HCT116 (cell line): ENCODE data around the gene SLC6A3. TPM values are rescaled to one million over a fixed set of nuclear protein-coding genes. Genes with fewer than 3 reads are reported as not detected.

ENCODE experiments used
- ATAC-seq: fragments of 200-7000 bp; cut with Tn5 transposase; 2 replicates; pipeline ENCODE4 v1.9.1; 2020; ENCODE audit warnings: mild to moderate bottlenecking, moderate library complexity
- BruUV-seq: library from RNA; stranded (reverse); fragments of 400-500 nt; replicated peaks from 2 replicates; lab custom pipeline; 2021; lab: Mats Ljungman, UMichigan
- CTCF ChIA-PET: fragments of 300-600 bp; sonication (Branson Sonifier 250); formaldehyde crosslinking; loops from one replicate; lab custom pipeline; 2021; ENCODE audit warnings: antibody characterized with exemption; lab: Charles Lee
- POLR2A ChIA-PET: fragments of 300-600, 350-600 bp; sonication (Branson Sonifier 250); formaldehyde crosslinking; loops from one replicate; lab custom pipeline; 2021; ENCODE audit warnings: antibody characterized with exemption; lab: Charles Lee
- RAD21 ChIA-PET, 2 experiments: fragments of 300-600 bp; sonication (Branson Sonifier 250); formaldehyde crosslinking; loops; one replicate each; lab custom pipeline; 2023; ENCODE audit warnings: low total read pairs in 2 of 2; ENCODE audit not compliant: uncharacterized antibody in 2 of 2, unreplicated experiment in 2 of 2, low non-redundant PET in 1 of 2; lab: Charles Lee
- DNase-seq: peaks from one replicate; pipeline ENCODE4 v3.0.0-alpha.2; 2010; ENCODE audit warnings: low read depth, low spot score
- H2AFZ ChIP-seq: fragments of 200-600 bp; shearing (Covaris generic), sonication (generic); 2 replicates; pipeline ENCODE4 v1.6.1; 2017; ENCODE audit warnings: low read depth, mixed run types, mixed read lengths, antibody characterized with exemption, low read length; ENCODE audit not compliant: poor library complexity, severe bottlenecking
- H3K27ac ChIP-seq: 2 replicates; pipeline ENCODE4 v1.5.1; 2012; ENCODE audit warnings: low read depth, low read length
- H3K27me3 ChIP-seq: fragments of 200-600 bp; sonication (generic); 2 replicates; pipeline ENCODE4 v1.6.1; 2016; ENCODE audit warnings: mixed run types, low read length, mixed read lengths; ENCODE audit not compliant: insufficient read depth
- H3K36me3 ChIP-seq, 2 experiments: fragments of 200-500 bp in 1 of 2; fragments of 200-600 bp in 1 of 2; sonication (Bioruptor generic) in 1 of 2; sonication (generic) in 1 of 2; 2 replicates each; pipeline versions ENCODE4 v1.5.1 to v1.6.1; 2014 to 2016; ENCODE audit warnings: low read length in 2 of 2, inconsistent platforms in 1 of 2, mixed read lengths in 1 of 2, mixed run types in 1 of 2; ENCODE audit not compliant: insufficient read depth in 2 of 2, control insufficient read depth in 1 of 2
- H3K4me1 ChIP-seq, 2 experiments: fragments of 200-600 bp in 1 of 2; sonication (generic) in 1 of 2; 2 replicates each; pipeline versions ENCODE4 v1.5.1 to v1.6.1; 2012 to 2017; ENCODE audit warnings: low read length in 2 of 2, inconsistent platforms in 1 of 2, mild to moderate bottlenecking in 1 of 2, mixed read lengths in 1 of 2, mixed run types in 1 of 2, moderate library complexity in 1 of 2; ENCODE audit not compliant: insufficient read depth in 2 of 2, control insufficient read depth in 1 of 2
- H3K4me2 ChIP-seq: fragments of 200-600 bp; sonication (generic); 2 replicates; pipeline ENCODE4 v1.6.1; 2017; ENCODE audit warnings: mixed run types, low read length, mixed read lengths
- H3K4me3 ChIP-seq, 2 experiments: fragments of 200-600 bp in 1 of 2; sonication (generic) in 1 of 2; replicated peaks in 1 of 2; 2 replicates each; pipeline ENCODE4 v1.5.1; 2011 to 2016; ENCODE audit warnings: low read length in 2 of 2, control low read depth in 1 of 2, low read depth in 1 of 2, mild to moderate bottlenecking in 1 of 2, mixed read lengths in 1 of 2, mixed run types in 1 of 2
- H3K79me2 ChIP-seq: fragments of 200-600 bp; sonication (generic); 2 replicates; pipeline ENCODE4 v1.6.1; 2017; ENCODE audit warnings: mild to moderate bottlenecking, mixed run types, low read length, moderate library complexity, mixed read lengths; ENCODE audit not compliant: insufficient read depth
- H3K9ac ChIP-seq: fragments of 200-600 bp; sonication (generic); 2 replicates; pipeline ENCODE4 v1.6.1; 2016; ENCODE audit warnings: low read length, mixed read lengths
- H3K9me2 ChIP-seq: fragments of 200-600 bp; sonication (generic), shearing (Covaris generic); 2 replicates; pipeline ENCODE4 v1.6.1; 2017; ENCODE audit warnings: mixed run types, mild to moderate bottlenecking, moderate library complexity; ENCODE audit not compliant: insufficient read depth
- H3K9me3 ChIP-seq, 2 experiments: fragments of 200-500 bp in 1 of 2; fragments of 200-600 bp in 1 of 2; sonication (Bioruptor generic) in 1 of 2; sonication (generic) in 1 of 2; 2 replicates each; pipeline ENCODE4 v1.6.1; 2014 to 2017; ENCODE audit warnings: low read length in 2 of 2, mixed read lengths in 2 of 2, inconsistent platforms in 1 of 2, low read depth in 1 of 2, mild to moderate bottlenecking in 1 of 2, mixed run types in 1 of 2, moderate library complexity in 1 of 2; ENCODE audit not compliant: control insufficient read depth in 1 of 2, insufficient read depth in 1 of 2
- H4K20me1 ChIP-seq: fragments of 200-600 bp; sonication (generic), shearing (Covaris generic); 2 replicates; pipeline ENCODE4 v1.6.1; 2017; ENCODE audit warnings: mixed run types, mild to moderate bottlenecking, moderate library complexity; ENCODE audit not compliant: insufficient read depth
- ATF3 ChIP-seq: IDR thresholded peaks from 2 replicates; pipeline ENCODE4 v1.6.1; 2012
- EGR1 ChIP-seq: IDR thresholded peaks from 2 replicates; pipeline ENCODE4 v1.6.1; 2012; ENCODE audit warnings: low read depth
- ELF1 ChIP-seq: IDR thresholded peaks from 2 replicates; pipeline ENCODE4 v1.6.1; 2012; ENCODE audit warnings: low read depth, borderline replicate concordance
- EZH2 ChIP-seq: fragments of 200-600 bp; sonication (generic); IDR thresholded peaks from 2 replicates; pipeline ENCODE4 v1.6.1; 2017; ENCODE audit warnings: antibody characterized with exemption, mixed run types
- EZH2phosphoT487 ChIP-seq: fragments of 200-600 bp; IDR thresholded peaks from 2 replicates; pipeline ENCODE4 v1.6.1; 2018; ENCODE audit warnings: antibody characterized with exemption, borderline replicate concordance
- FOSL1 ChIP-seq: IDR thresholded peaks from 2 replicates; pipeline ENCODE4 v1.6.1; 2012; ENCODE audit warnings: low read depth
- MAX ChIP-seq: IDR thresholded peaks from 2 replicates; pipeline ENCODE4 v1.6.1; 2012
- POLR2AphosphoS5 ChIP-seq: IDR thresholded peaks from 2 replicates; pipeline ENCODE4 v1.6.1; 2011; ENCODE audit warnings: mild to moderate bottlenecking, low read depth, low read length, moderate library complexity
- RAD21 ChIP-seq: IDR thresholded peaks from 2 replicates; pipeline ENCODE4 v1.6.1; 2012; ENCODE audit warnings: low read depth, mild to moderate bottlenecking
- SIN3A ChIP-seq: IDR thresholded peaks from 2 replicates; pipeline ENCODE4 v1.6.1; 2012; ENCODE audit warnings: low read depth
- SRF ChIP-seq: IDR thresholded peaks from 2 replicates; pipeline ENCODE4 v1.6.1; 2012; ENCODE audit warnings: low read depth
- TCF7L2 ChIP-seq: IDR thresholded peaks from 2 replicates; pipeline ENCODE4 v1.7.0; 2011; ENCODE audit warnings: borderline replicate concordance, inconsistent platforms; ENCODE audit not compliant: insufficient read depth, insufficient read length; ENCODE audit errors: extremely low read depth
- YY1 ChIP-seq: IDR thresholded peaks from 2 replicates; pipeline ENCODE4 v1.6.1; 2011; ENCODE audit warnings: low read length, low read depth, moderate library complexity, mild to moderate bottlenecking; ENCODE audit not compliant: insufficient replicate concordance; ENCODE audit errors: extremely low read depth
- ZFX ChIP-seq: fragments of 450-650 bp; IDR thresholded peaks from 2 replicates; pipeline ENCODE4 v1.6.1; 2017
- ZNF274 ChIP-seq: fragments of 200-500 bp; sonication (Bioruptor generic); IDR thresholded peaks from 2 replicates; pipeline ENCODE4 v1.6.1; 2014; ENCODE audit warnings: mild to moderate bottlenecking, low read depth, low read length, inconsistent platforms
- intact Hi-C: fragments of 100-400 bp; cut with micrococcal nuclease; formaldehyde crosslinking; loops from 2 replicates; pipeline ENCODE4 v1.10.0; 2022
- total RNA-seq: library from RNA; stranded (reverse); gene quantifications from one replicate; pipeline ENCODE4 v1.2.1, GENCODE V29; 2021; ENCODE audit not compliant: unreplicated experiment
- TF ChIP-seq, protein P1 (sequence below): IDR thresholded peaks from 2 replicates; pipeline ENCODE4 v1.6.1; 2012; ENCODE audit warnings: low read depth
- TF ChIP-seq, protein P2 (sequence below), 3 experiments: fragments of 200-600 bp in 1 of 3; sonication (generic) in 1 of 3; IDR thresholded peaks in 2 of 3; conservative IDR thresholded peaks in 1 of 3; 2 replicates each; pipeline ENCODE4 v1.5.1; 2012 to 2017; ENCODE audit warnings: low read depth in 2 of 3, low read length in 2 of 3, antibody characterized with exemption in 1 of 3, borderline replicate concordance in 1 of 3, control low read depth in 1 of 3, mild to moderate bottlenecking in 1 of 3, mixed read lengths in 1 of 3, mixed run types in 1 of 3, moderate library complexity in 1 of 3; ENCODE audit not compliant: insufficient read depth in 1 of 3
- TF ChIP-seq, protein P3 (sequence below): IDR thresholded peaks from 2 replicates; pipeline ENCODE4 v1.6.1; 2011; ENCODE audit warnings: mild to moderate bottlenecking, low read length, moderate library complexity; ENCODE audit not compliant: insufficient replicate concordance; ENCODE audit errors: extremely low read depth

SLC6A3 gene
- total RNA-seq, 1 experiment from 2014 or later: not detected

DNA sequence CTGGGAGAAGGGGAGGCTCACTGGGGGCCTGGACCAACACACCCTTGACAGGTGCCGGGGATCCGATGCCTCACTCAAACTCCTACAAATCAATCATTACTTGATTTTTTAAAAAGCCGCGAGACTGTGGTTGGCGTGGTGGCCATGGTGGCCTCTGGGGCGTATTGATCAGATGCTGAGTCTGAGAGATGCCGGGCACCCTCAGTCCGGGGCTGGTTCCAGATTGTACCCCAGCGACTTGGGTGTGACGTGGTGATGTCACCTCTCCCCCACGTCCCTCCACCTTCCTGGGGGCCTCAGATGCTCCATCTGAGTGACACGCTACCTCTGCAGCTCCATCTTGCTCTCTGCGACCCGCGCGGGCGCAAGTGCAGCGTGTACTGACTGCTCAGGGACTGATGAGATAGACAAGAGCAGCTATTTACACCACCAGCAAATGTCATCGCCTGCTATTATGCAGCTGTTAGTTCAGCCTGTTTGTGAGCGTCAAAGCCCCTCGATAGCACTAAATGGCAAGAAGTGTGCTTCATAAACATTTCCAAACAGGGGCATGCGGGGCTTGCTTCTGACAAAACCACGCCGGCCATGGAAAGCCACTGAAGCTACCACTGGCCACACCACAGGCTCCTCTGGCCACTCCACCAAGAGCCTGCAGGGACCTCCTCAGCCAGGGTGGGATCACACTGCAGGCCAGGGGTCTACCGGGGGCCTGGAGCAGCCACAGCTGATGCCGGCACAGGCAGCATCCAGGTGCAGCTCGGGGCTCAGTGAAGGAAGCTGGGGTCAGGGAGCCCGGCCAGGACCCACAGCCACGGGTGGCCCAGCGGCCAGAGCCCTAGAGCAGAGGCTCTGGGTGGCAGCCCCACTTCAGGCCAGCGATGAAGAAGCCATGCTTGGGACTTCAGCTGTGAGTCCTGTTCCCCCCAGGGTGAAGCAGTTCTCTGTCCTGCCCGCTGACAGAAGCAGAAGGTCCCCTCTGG is 50.1 kb downstream of the SLC6A3 start:
- POLR2A ChIA-PET: no interaction called here
- CTCF ChIA-PET: no interaction called here
- Histone ChIP-seq H3K4me1 (no peaks in the 10 kb centered on the region), H3K27ac (no peak overlapping the region), H3K36me3 (no peaks in the 10 kb centered on the region), H2AFZ (no peak overlapping the region), H3K9me3 (no peaks in the 10 kb centered on the region), H3K9me2 (no peaks in the 10 kb centered on the region), H3K4me2 (no peak overlapping the region), H3K27me3 (peaks cover 49% of the 10 kb centered on the region), H4K20me1 (no peaks in the 10 kb centered on the region), H3K79me2 (no peaks in the 10 kb centered on the region), H3K4me3 (no peak overlapping the region), H3K9ac (no peak overlapping the region)
- RAD21 ChIA-PET: no interaction called here
- DNase-seq (no peak), ATAC-seq (no peak)
- intact Hi-C loops: no loop called here
- BruUV-seq: no TSS peak
- no peak for TF ChIP-seq RAD21
- no peak for TF ChIP-seq FOSL1
- TF ChIP-seq, protein P1, sequence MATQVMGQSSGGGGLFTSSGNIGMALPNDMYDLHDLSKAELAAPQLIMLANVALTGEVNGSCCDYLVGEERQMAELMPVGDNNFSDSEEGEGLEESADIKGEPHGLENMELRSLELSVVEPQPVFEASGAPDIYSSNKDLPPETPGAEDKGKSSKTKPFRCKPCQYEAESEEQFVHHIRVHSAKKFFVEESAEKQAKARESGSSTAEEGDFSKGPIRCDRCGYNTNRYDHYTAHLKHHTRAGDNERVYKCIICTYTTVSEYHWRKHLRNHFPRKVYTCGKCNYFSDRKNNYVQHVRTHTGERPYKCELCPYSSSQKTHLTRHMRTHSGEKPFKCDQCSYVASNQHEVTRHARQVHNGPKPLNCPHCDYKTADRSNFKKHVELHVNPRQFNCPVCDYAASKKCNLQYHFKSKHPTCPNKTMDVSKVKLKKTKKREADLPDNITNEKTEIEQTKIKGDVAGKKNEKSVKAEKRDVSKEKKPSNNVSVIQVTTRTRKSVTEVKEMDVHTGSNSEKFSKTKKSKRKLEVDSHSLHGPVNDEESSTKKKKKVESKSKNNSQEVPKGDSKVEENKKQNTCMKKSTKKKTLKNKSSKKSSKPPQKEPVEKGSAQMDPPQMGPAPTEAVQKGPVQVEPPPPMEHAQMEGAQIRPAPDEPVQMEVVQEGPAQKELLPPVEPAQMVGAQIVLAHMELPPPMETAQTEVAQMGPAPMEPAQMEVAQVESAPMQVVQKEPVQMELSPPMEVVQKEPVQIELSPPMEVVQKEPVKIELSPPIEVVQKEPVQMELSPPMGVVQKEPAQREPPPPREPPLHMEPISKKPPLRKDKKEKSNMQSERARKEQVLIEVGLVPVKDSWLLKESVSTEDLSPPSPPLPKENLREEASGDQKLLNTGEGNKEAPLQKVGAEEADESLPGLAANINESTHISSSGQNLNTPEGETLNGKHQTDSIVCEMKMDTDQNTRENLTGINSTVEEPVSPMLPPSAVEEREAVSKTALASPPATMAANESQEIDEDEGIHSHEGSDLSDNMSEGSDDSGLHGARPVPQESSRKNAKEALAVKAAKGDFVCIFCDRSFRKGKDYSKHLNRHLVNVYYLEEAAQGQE: no peak
- TF ChIP-seq SRF: no peak
- no peak for TF ChIP-seq ELF1
- TF ChIP-seq EZH2phosphoT487: no peak
- TF ChIP-seq EZH2: no peak
- TF ChIP-seq, protein P2, sequence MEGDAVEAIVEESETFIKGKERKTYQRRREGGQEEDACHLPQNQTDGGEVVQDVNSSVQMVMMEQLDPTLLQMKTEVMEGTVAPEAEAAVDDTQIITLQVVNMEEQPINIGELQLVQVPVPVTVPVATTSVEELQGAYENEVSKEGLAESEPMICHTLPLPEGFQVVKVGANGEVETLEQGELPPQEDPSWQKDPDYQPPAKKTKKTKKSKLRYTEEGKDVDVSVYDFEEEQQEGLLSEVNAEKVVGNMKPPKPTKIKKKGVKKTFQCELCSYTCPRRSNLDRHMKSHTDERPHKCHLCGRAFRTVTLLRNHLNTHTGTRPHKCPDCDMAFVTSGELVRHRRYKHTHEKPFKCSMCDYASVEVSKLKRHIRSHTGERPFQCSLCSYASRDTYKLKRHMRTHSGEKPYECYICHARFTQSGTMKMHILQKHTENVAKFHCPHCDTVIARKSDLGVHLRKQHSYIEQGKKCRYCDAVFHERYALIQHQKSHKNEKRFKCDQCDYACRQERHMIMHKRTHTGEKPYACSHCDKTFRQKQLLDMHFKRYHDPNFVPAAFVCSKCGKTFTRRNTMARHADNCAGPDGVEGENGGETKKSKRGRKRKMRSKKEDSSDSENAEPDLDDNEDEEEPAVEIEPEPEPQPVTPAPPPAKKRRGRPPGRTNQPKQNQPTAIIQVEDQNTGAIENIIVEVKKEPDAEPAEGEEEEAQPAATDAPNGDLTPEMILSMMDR (IDR thresholded peaks at IDR 0.05 in 2 of 3, conservative IDR thresholded peaks at IDR 0.05 in 1 of 3; ENCODE audit: borderline replicate concordance in 1 of 3, insufficient read depth in 1 of 3, low read depth in 2 of 3, low read length in 2 of 3): no peak
- no peak for TF ChIP-seq POLR2AphosphoS5
- TF ChIP-seq ZNF274: no peak
- no peak for TF ChIP-seq TCF7L2
- TF ChIP-seq, protein P3, sequence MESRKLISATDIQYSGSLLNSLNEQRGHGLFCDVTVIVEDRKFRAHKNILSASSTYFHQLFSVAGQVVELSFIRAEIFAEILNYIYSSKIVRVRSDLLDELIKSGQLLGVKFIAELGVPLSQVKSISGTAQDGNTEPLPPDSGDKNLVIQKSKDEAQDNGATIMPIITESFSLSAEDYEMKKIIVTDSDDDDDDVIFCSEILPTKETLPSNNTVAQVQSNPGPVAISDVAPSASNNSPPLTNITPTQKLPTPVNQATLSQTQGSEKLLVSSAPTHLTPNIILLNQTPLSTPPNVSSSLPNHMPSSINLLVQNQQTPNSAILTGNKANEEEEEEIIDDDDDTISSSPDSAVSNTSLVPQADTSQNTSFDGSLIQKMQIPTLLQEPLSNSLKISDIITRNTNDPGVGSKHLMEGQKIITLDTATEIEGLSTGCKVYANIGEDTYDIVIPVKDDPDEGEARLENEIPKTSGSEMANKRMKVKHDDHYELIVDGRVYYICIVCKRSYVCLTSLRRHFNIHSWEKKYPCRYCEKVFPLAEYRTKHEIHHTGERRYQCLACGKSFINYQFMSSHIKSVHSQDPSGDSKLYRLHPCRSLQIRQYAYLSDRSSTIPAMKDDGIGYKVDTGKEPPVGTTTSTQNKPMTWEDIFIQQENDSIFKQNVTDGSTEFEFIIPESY: no peak
- TF ChIP-seq EGR1: no peak
- TF ChIP-seq MAX: no peak
- no peak for TF ChIP-seq ZFX
- no peak for TF ChIP-seq YY1
- TF ChIP-seq SIN3A: no peak
- TF ChIP-seq ATF3: no peak
